ENCODE data around the gene SFMBT2.
"Not testable (repeated sequence)": the region's sequence is repeated elsewhere in the genome, so short reads cannot be mapped to it uniquely, and the experiment has no call there.

The SFMBT2 gene

GRCh38 chr10:7188456-7189050 is 222.3 kb downstream of the SFMBT2 start:
- no peak for TF ChIP-seq CTCF (IDR thresholded peaks at IDR 0.05; ENCODE audit: low read depth, low read length)
- TF ChIP-seq EZH2phosphoT487 (IDR thresholded peaks at IDR 0.05; ENCODE audit: low read depth), result no peak
- peaks cover 12% of the 10 kb centered on the region for H3K4me1 ChIP-seq (ENCODE audit: low read length)
- no peaks in the 10 kb centered on the region for H3K27me3 ChIP-seq (ENCODE audit: low read depth, low read length)
- H3K36me3 ChIP-seq (replicated peaks; ENCODE audit: low read depth, low read length), result peaks cover 45% of the 10 kb centered on the region
- no peak overlapping the region for H3K4me3 ChIP-seq (ENCODE audit: low read length)
- no peak overlapping the region for H3K9ac ChIP-seq (ENCODE audit: low read length)
- no peaks in the 10 kb centered on the region for H3K9me3 ChIP-seq (ENCODE audit: insufficient read depth, low read length)
- no peak overlapping the region for H3K4me2 ChIP-seq (ENCODE audit: low read length)
- no peak overlapping the region for H2AFZ ChIP-seq (ENCODE audit: low read depth, low read length)
- H4K20me1 ChIP-seq (ENCODE audit: insufficient read depth, low read length), result no peaks in the 10 kb centered on the region
- no peak overlapping the region for H3K27ac ChIP-seq (ENCODE audit: low read length)
- no peaks in the 10 kb centered on the region for H3K79me2 ChIP-seq (ENCODE audit: low read length)

- Histone ChIP-seq H3K9me3 (ENCODE audit: insufficient read depth, low read length) (no peaks in the 10 kb centered on the region), H3K4me1 (ENCODE audit: low read length) (peaks cover 4% of the 10 kb centered on the region; the same call in 1 of the 2 replicates), H4K20me1 (ENCODE audit: insufficient read depth, low read length) (no peaks in the 10 kb centered on the region), H3K79me2 (ENCODE audit: low read length) (no peaks in the 10 kb centered on the region), H3K27me3 (ENCODE audit: low read depth, low read length) (no peaks in the 10 kb centered on the region), H2AFZ (ENCODE audit: low read depth, low read length) (no peak overlapping the region), H3K9ac (ENCODE audit: low read length) (no peak overlapping the region), H3K4me3 (ENCODE audit: low read length) (no peak overlapping the region), H3K27ac (ENCODE audit: low read length) (no peak overlapping the region), H3K36me3 (replicated peaks; ENCODE audit: low read depth, low read length) (peaks cover 38% of the 10 kb centered on the region), H3K4me2 (ENCODE audit: low read length) (no peak overlapping the region)
- TF ChIP-seq CTCF (IDR thresholded peaks at IDR 0.05; ENCODE audit: low read depth, low read length) (no peak), EZH2phosphoT487 (IDR thresholded peaks at IDR 0.05; ENCODE audit: low read depth) (no peak)
These were observed 224.3 kb downstream of the SFMBT2 start for GRCh38 chr10:7186387-7187018.

GRCh38 chr10:7185367-7185690 is 225.5 kb downstream of the SFMBT2 start:
- Histone ChIP-seq H3K4me3 (ENCODE audit: low read length) (no peak overlapping the region), H3K36me3 (replicated peaks; ENCODE audit: low read depth, low read length) (peaks cover 32% of the 10 kb centered on the region), H3K4me2 (ENCODE audit: low read length) (no peak overlapping the region), H3K79me2 (ENCODE audit: low read length) (no peaks in the 10 kb centered on the region), H4K20me1 (ENCODE audit: insufficient read depth, low read length) (no peaks in the 10 kb centered on the region), H2AFZ (ENCODE audit: low read depth, low read length) (no peak overlapping the region), H3K4me1 (ENCODE audit: low read length) (peaks cover 4% of the 10 kb centered on the region; the same call in 1 of the 2 replicates), H3K9me3 (ENCODE audit: insufficient read depth, low read length) (no peaks in the 10 kb centered on the region), H3K9ac (ENCODE audit: low read length) (no peak overlapping the region), H3K27ac (ENCODE audit: low read length) (no peak overlapping the region), H3K27me3 (ENCODE audit: low read depth, low read length) (no peaks in the 10 kb centered on the region)
- TF ChIP-seq CTCF (IDR thresholded peaks at IDR 0.05; ENCODE audit: low read depth, low read length) (no peak), EZH2phosphoT487 (IDR thresholded peaks at IDR 0.05; ENCODE audit: low read depth) (no peak)

- Histone ChIP-seq H3K9me3 (ENCODE audit: insufficient read depth, low read length) (no peaks in the 10 kb centered on the region), H3K36me3 (replicated peaks; ENCODE audit: low read depth, low read length) (peaks cover 30% of the 10 kb centered on the region), H3K4me2 (ENCODE audit: low read length) (no peak overlapping the region), H3K27ac (ENCODE audit: low read length) (no peak overlapping the region), H3K79me2 (ENCODE audit: low read length) (no peaks in the 10 kb centered on the region), H3K9ac (ENCODE audit: low read length) (no peak overlapping the region), H3K4me3 (ENCODE audit: low read length) (no peak overlapping the region), H2AFZ (ENCODE audit: low read depth, low read length) (no peak overlapping the region), H3K4me1 (ENCODE audit: low read length) (peaks cover 4% of the 10 kb centered on the region; the same call in 1 of the 2 replicates), H3K27me3 (ENCODE audit: low read depth, low read length) (no peaks in the 10 kb centered on the region), H4K20me1 (ENCODE audit: insufficient read depth, low read length) (no peaks in the 10 kb centered on the region)
- TF ChIP-seq CTCF (IDR thresholded peaks at IDR 0.05; ENCODE audit: low read depth, low read length) (no peak), EZH2phosphoT487 (IDR thresholded peaks at IDR 0.05; ENCODE audit: low read depth) (no peak)
These were observed 226.0 kb downstream of the SFMBT2 start for GRCh38 chr10:7184660-7185366.

- H3K79me2 ChIP-seq (ENCODE audit: low read length); H3K27me3 ChIP-seq (ENCODE audit: low read depth, low read length); H3K4me3 ChIP-seq (ENCODE audit: low read length); H3K9me3 ChIP-seq (ENCODE audit: insufficient read depth, low read length); H3K4me2 ChIP-seq (ENCODE audit: low read length); H3K4me1 ChIP-seq (ENCODE audit: low read length); H2AFZ ChIP-seq (ENCODE audit: low read depth, low read length); H4K20me1 ChIP-seq (ENCODE audit: insufficient read depth, low read length); H3K9ac ChIP-seq (ENCODE audit: low read length); H3K27ac ChIP-seq (ENCODE audit: low read length): not testable (repeated sequence)
- peaks cover 30% of the 10 kb centered on the region for H3K36me3 ChIP-seq (replicated peaks; ENCODE audit: low read depth, low read length)
These were observed 226.7 kb downstream of the SFMBT2 start for GRCh38 chr10:7184116-7184515.

GRCh38 chr10:7182327-7182726 is 228.5 kb downstream of the SFMBT2 start:
- H2AFZ ChIP-seq (ENCODE audit: low read depth, low read length); H3K27me3 ChIP-seq (ENCODE audit: low read depth, low read length); H3K4me2 ChIP-seq (ENCODE audit: low read length); H3K4me3 ChIP-seq (ENCODE audit: low read length); H3K9ac ChIP-seq (ENCODE audit: low read length); H3K9me3 ChIP-seq (ENCODE audit: insufficient read depth, low read length); H3K79me2 ChIP-seq (ENCODE audit: low read length); H4K20me1 ChIP-seq (ENCODE audit: insufficient read depth, low read length); H3K27ac ChIP-seq (ENCODE audit: low read length); H3K4me1 ChIP-seq (ENCODE audit: low read length): not testable (repeated sequence)
- H3K36me3 ChIP-seq (replicated peaks; ENCODE audit: low read depth, low read length), result peaks cover 26% of the 10 kb centered on the region
